Calu3 (cell line): ENCODE results near the gene ALG9. TPM values are rescaled to one million over a fixed set of nuclear protein-coding genes. Genes with fewer than 3 reads are reported as not detected.
"Not testable (repeated sequence)": the region's sequence is repeated elsewhere in the genome, so short reads cannot be mapped to it uniquely, and the experiment has no call there.

Source experiments
- BruUV-seq: library from RNA; stranded (reverse); fragments of 400-500 nt; replicated peaks from 2 replicates; lab custom pipeline; 2021; lab: Mats Ljungman, UMichigan
- CTCF ChIA-PET: fragments of 300-600 bp; sonication (Branson Sonifier 250); formaldehyde crosslinking; loops from one replicate; lab custom pipeline; 2022; ENCODE audit warnings: antibody characterized with exemption; lab: Charles Lee
- DNase-seq: peaks from one replicate; pipeline ENCODE4 v3.0.0; 2022
- H3K27ac Mint-ChIP-seq: one replicate; pipeline ENCODE4 v1.8.0; 2022; ENCODE audit warnings: mixed read lengths; ENCODE audit not compliant: unreplicated experiment
- H3K27me3 Mint-ChIP-seq: one replicate; pipeline ENCODE4 v1.8.0; 2022; ENCODE audit warnings: mixed read lengths; ENCODE audit not compliant: unreplicated experiment
- H3K36me3 Mint-ChIP-seq: one replicate; pipeline ENCODE4 v1.8.0; 2022; ENCODE audit warnings: mild to moderate bottlenecking, moderate library complexity, mixed read lengths; ENCODE audit not compliant: insufficient read depth, unreplicated experiment
- H3K4me1 Mint-ChIP-seq: one replicate; pipeline ENCODE4 v1.8.0; 2022; ENCODE audit warnings: mild to moderate bottlenecking, low read depth, mixed read lengths; ENCODE audit not compliant: unreplicated experiment
- H3K4me3 Mint-ChIP-seq: one replicate; pipeline ENCODE4 v1.8.0; 2022; ENCODE audit warnings: mild to moderate bottlenecking, low read depth, moderate library complexity, mixed read lengths; ENCODE audit not compliant: unreplicated experiment
- H3K9me3 Mint-ChIP-seq: one replicate; pipeline ENCODE4 v1.8.0; 2022; ENCODE audit warnings: low read depth, mixed read lengths; ENCODE audit not compliant: unreplicated experiment
- intact Hi-C: fragments of 100-400 bp; cut with micrococcal nuclease; formaldehyde crosslinking; loops from one replicate; pipeline ENCODE4 v1.10.0; 2022; ENCODE audit not compliant: unreplicated experiment
- total RNA-seq: library from RNA; stranded (reverse); gene quantifications from 2 replicates; pipeline ENCODE4 v1.2.3, GENCODE V29; 2022
- TF ChIP-seq, protein P1 (sequence below): fragments of 200-600 bp; IDR thresholded peaks from one replicate; pipeline ENCODE4 v1.8.0; 2022; ENCODE audit warnings: antibody characterized with exemption; ENCODE audit not compliant: unreplicated experiment

Gene ALG9
- total RNA-seq, 1 experiment from 2014 or later: 12.6 TPM

- Mint-ChIP-seq H3K4me3 (no peak overlapping the region), H3K27me3 (no peaks in the 10 kb centered on the region), H3K36me3 (no peaks in the 10 kb centered on the region), H3K27ac (no peak overlapping the region), H3K4me1 (no peaks in the 10 kb centered on the region), H3K9me3 (no peaks in the 10 kb centered on the region)
- BruUV-seq: no TSS peak
- TF ChIP-seq, protein P1, sequence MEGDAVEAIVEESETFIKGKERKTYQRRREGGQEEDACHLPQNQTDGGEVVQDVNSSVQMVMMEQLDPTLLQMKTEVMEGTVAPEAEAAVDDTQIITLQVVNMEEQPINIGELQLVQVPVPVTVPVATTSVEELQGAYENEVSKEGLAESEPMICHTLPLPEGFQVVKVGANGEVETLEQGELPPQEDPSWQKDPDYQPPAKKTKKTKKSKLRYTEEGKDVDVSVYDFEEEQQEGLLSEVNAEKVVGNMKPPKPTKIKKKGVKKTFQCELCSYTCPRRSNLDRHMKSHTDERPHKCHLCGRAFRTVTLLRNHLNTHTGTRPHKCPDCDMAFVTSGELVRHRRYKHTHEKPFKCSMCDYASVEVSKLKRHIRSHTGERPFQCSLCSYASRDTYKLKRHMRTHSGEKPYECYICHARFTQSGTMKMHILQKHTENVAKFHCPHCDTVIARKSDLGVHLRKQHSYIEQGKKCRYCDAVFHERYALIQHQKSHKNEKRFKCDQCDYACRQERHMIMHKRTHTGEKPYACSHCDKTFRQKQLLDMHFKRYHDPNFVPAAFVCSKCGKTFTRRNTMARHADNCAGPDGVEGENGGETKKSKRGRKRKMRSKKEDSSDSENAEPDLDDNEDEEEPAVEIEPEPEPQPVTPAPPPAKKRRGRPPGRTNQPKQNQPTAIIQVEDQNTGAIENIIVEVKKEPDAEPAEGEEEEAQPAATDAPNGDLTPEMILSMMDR: no peak
- intact Hi-C loops: no loop called here
- CTCF ChIA-PET: no interaction called here
- DNase-seq: no peak
Observed at GRCh38 chr11:111886844-111887243, 15.5 kb upstream of the ALG9 start.

- no peaks in the 10 kb centered on the region for H3K36me3 Mint-ChIP-seq
- no peak overlapping the region for H3K27ac Mint-ChIP-seq
- H3K4me1 Mint-ChIP-seq: no peaks in the 10 kb centered on the region
- TF ChIP-seq, protein P1: no peak
- intact Hi-C loops: no loop called here
- BruUV-seq: no TSS peak
- CTCF ChIA-PET: interaction anchor here (0.7 kb wide), 1 partner anchor 180 kb away, joined by 3 read pairs; no protein-coding TSS in a partner anchor
- DNase-seq: no peak
- no peak overlapping the region for H3K4me3 Mint-ChIP-seq
- no peaks in the 10 kb centered on the region for H3K27me3 Mint-ChIP-seq
- H3K9me3 Mint-ChIP-seq: no peaks in the 10 kb centered on the region
Observed at GRCh38 chr11:111886032-111886431, 14.7 kb upstream of the ALG9 start.

DNA sequence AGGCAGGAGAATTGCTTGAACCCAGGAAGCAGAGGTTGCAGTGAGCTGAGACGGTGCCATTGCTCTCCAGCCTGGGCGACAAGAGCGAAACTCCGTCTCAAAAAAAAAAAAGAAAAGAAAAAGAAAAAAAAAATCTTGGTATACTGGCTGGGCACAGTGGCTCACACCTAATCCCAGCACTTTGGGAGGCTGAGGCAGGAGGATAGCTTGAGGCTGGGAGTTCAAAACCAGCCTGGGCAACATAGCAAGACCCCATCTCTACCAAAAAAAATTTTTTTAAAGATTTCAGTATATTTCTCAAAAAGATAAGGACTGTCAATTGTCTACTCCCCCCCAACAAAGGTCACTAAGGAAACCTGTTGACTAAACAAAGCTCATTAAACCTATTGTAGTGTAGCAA lies 13.7 kb upstream of the ALG9 start:
- H3K27me3 Mint-ChIP-seq, H3K4me1 Mint-ChIP-seq, intact Hi-C loops, BruUV-seq, H3K9me3 Mint-ChIP-seq, H3K27ac Mint-ChIP-seq, DNase-seq, H3K4me3 Mint-ChIP-seq, H3K36me3 Mint-ChIP-seq, CTCF ChIA-PET: not testable (repeated sequence)

- intact Hi-C loops: no loop called here
- TF ChIP-seq, protein P1: no peak
- BruUV-seq: no TSS peak
Observed at GRCh38 chr11:111882202-111882601, 10.8 kb upstream of the ALG9 start.

GRCh38 chr11:111879637-111879960 lies 8.2 kb upstream of the ALG9 start:
- H3K4me3 Mint-ChIP-seq: peak overlapping the region; percentile 80
- CTCF ChIA-PET: no interaction called here
- no peaks in the 10 kb centered on the region for H3K27me3 Mint-ChIP-seq
- peak overlapping the region; percentile 93 for H3K27ac Mint-ChIP-seq
- TF ChIP-seq, protein P1: no peak
- intact Hi-C loops: loop anchor here (10.0 kb wide), 1 partner anchor 195 kb away; the partner anchor contains the start of genes NKAPD1 and PIH1D2
- no peak for DNase-seq
- peaks cover 19% of the 10 kb centered on the region for H3K36me3 Mint-ChIP-seq
- TSS peak; percentile 95 for BruUV-seq
- H3K9me3 Mint-ChIP-seq: no peaks in the 10 kb centered on the region
- peaks cover 9% of the 10 kb centered on the region for H3K4me1 Mint-ChIP-seq

More at GRCh38 chr11:111882202-111882601, 10.8 kb upstream of the ALG9 start:
- H3K4me1 Mint-ChIP-seq: peaks cover 9% of the 10 kb centered on the region
- CTCF ChIA-PET: no interaction called here
- H3K27ac Mint-ChIP-seq: no peak overlapping the region
- no peak overlapping the region for H3K4me3 Mint-ChIP-seq
- H3K36me3 Mint-ChIP-seq: peaks cover 19% of the 10 kb centered on the region
- H3K27me3 Mint-ChIP-seq: no peaks in the 10 kb centered on the region
- no peak for DNase-seq
- H3K9me3 Mint-ChIP-seq: no peaks in the 10 kb centered on the region
